Measurements from ENCODE around the gene NUP98. TPM values are rescaled to one million over a fixed set of nuclear protein-coding genes. Genes with fewer than 3 reads are reported as not detected.

The NUP98 gene
- total and polyA plus RNA-seq, 2 of the 13 experiments (the other 11 are each of a cell fraction or from before 2014, with no cell fraction given), result 76.6 to 85.3 TPM

DNA sequence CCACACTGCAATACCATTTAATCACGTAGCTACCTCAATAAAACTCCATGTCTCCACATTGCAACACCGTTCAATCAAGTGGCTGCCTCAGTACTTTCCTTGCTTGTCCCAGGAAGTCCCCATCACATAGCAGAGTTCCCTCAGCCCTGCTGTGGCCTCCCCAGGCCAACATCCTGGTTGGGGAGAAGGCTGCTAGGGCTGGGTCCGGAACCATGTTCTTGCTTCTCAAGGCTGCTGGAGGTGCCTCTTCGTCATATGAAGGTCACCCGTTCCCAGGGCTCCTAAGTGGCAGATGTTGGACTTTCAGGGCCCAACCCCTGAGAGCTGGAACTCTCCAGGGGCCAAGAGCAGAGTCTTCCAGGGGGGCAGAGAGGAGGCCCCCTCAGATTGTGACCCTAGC lies 158.8 kb downstream of the NUP98 start (continued):
- TF ChIP-seq ZFP82 (CRISPR knock-in tag; IDR thresholded peaks at IDR 0.05; ENCODE audit: borderline replicate concordance) (no peak), MTA3 (CRISPR knock-in tag; IDR thresholded peaks at IDR 0.05) (no peak), NR0B2 (CRISPR knock-in tag; IDR thresholded peaks at IDR 0.05) (no peak), NCOA2 (CRISPR knock-in tag; IDR thresholded peaks at IDR 0.05) (no peak), SNAPC2 (CRISPR knock-in tag; IDR thresholded peaks at IDR 0.05) (no peak), IRF9 (CRISPR knock-in tag; IDR thresholded peaks at IDR 0.05; ENCODE audit: borderline replicate concordance) (no peak), LCORL (IDR thresholded peaks at IDR 0.05) (no peak), LCORL (CRISPR knock-in tag; IDR thresholded peaks at IDR 0.05) (no peak)
- TF ChIP-seq, protein P1, sequence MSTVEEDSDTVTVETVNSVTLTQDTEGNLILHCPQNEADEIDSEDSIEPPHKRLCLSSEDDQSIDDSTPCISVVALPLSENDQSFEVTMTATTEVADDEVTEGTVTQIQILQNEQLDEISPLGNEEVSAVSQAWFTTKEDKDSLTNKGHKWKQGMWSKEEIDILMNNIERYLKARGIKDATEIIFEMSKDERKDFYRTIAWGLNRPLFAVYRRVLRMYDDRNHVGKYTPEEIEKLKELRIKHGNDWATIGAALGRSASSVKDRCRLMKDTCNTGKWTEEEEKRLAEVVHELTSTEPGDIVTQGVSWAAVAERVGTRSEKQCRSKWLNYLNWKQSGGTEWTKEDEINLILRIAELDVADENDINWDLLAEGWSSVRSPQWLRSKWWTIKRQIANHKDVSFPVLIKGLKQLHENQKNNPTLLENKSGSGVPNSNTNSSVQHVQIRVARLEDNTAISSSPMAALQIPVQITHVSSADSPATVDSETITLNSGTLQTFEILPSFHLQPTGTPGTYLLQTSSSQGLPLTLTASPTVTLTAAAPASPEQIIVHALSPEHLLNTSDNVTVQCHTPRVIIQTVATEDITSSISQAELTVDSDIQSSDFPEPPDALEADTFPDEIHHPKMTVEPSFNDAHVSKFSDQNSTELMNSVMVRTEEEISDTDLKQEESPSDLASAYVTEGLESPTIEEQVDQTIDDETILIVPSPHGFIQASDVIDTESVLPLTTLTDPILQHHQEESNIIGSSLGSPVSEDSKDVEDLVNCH (CRISPR knock-in tag; IDR thresholded peaks at IDR 0.05), result no peak

DNA sequence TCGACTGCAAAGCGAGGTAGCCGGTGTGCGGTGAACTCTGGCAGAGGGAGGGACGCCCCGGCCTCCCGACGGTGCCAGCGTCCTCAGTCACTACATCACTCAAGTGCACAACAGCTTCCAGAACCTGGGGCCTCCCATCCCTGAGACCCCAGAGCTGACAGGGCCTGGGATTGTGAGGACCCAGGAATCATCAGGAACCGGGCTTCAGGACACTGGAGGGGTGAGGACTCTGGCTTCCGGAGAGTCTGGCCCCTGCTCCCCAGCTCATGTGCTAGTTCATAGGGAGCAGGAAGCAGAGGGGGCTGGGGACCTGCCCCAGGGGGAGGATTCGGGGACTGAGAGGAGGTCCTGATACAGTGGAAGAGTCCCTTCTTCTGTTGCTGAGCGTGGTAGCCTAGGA lies 160.2 kb downstream of the NUP98 start:
- ATAC-seq (no peak), FAIRE-seq (no peak), DNase-seq (ENCODE audit: low spot score) (no peak)
- in situ Hi-C loops (cut with HindIII; ENCODE audit: extremely low pct_ligation_motif_present, low pct_unique_long_range_greater_than_20kb), result no loop called here
- Histone ChIP-seq H3K4me3 (replicated peaks in 1 of 3; ENCODE audit: insufficient read depth in 1 of 3, low read depth in 2 of 3, low read length in 3 of 3) (no peak overlapping the region), H3K9me3 (ENCODE audit: low read length) (no peaks in the 10 kb centered on the region), H2AFZ (ENCODE audit: low read length) (no peak overlapping the region), H3K36me3 (replicated peaks in 1 of 2; ENCODE audit: control insufficient read depth in 1 of 2, insufficient read depth in 2 of 2, low read length in 2 of 2) (no peaks in the 10 kb centered on the region), H3K4me2 (ENCODE audit: low read depth, low read length) (no peak overlapping the region), H3K79me2 (ENCODE audit: insufficient read depth, low read length) (no peaks in the 10 kb centered on the region), H3K27me3 (ENCODE audit: control insufficient read depth in 1 of 2, insufficient read depth in 2 of 2, low read length in 2 of 2) (peaks cover 4 to 42% of the 10 kb centered on the region in 2 experiments; a peak in 4 of 5 replicates), H3K4me1 (ENCODE audit: insufficient read depth, low read length) (no peaks in the 10 kb centered on the region), H3K9ac (ENCODE audit: insufficient read depth, low read depth, low read length) (no peak overlapping the region), H3K27ac (ENCODE audit: extremely low read length, insufficient read depth, low read length) (no peak overlapping the region), H4K20me1 (ENCODE audit: insufficient read depth, low read length) (no peaks in the 10 kb centered on the region; the same call in 1 of the 2 replicates)
- no TSS peak for BruUV-seq (replicated peaks)
- WGBS (ENCODE audit: low lambda C conversion rate), result 40% methylated on average over 6 of the region's 13 CpGs
- ChIA-PET POLR2A (no interaction called here), CTCF (ENCODE audit: low intra/inter-chr PET ratio, low total read pairs) (no interaction called here)
- intact Hi-C loops (cut with micrococcal nuclease; ENCODE audit: unreplicated experiment), result no loop called here
- TF ChIP-seq FOXM1 (CRISPR knock-in tag; IDR thresholded peaks at IDR 0.05) (no peak), NFE2 (CRISPR knock-in tag; IDR thresholded peaks at IDR 0.05) (no peak), CREB3 (CRISPR knock-in tag; IDR thresholded peaks at IDR 0.05) (no peak), ZBTB43 (CRISPR knock-in tag; conservative IDR thresholded peaks at IDR 0.05) (no peak)
- TF ChIP-seq, protein P2, sequence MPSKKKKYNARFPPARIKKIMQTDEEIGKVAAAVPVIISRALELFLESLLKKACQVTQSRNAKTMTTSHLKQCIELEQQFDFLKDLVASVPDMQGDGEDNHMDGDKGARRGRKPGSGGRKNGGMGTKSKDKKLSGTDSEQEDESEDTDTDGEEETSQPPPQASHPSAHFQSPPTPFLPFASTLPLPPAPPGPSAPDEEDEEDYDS (CRISPR knock-in tag; IDR thresholded peaks at IDR 0.05), result no peak
- TF ChIP-seq, protein P3, sequence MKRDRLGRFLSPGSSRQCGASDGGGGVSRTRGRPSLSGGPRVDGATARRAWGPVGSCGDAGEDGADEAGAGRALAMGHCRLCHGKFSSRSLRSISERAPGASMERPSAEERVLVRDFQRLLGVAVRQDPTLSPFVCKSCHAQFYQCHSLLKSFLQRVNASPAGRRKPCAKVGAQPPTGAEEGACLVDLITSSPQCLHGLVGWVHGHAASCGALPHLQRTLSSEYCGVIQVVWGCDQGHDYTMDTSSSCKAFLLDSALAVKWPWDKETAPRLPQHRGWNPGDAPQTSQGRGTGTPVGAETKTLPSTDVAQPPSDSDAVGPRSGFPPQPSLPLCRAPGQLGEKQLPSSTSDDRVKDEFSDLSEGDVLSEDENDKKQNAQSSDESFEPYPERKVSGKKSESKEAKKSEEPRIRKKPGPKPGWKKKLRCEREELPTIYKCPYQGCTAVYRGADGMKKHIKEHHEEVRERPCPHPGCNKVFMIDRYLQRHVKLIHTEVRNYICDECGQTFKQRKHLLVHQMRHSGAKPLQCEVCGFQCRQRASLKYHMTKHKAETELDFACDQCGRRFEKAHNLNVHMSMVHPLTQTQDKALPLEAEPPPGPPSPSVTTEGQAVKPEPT (CRISPR knock-in tag; IDR thresholded peaks at IDR 0.05; ENCODE audit: low read depth), result no peak
